Ramos (cell line): ENCODE results near the gene UBXN1.

Experiments used
- in situ Hi-C: fragments of 300-500 bp; cut with MboI; formaldehyde crosslinking; loops from one replicate; pipeline ENCODE4 v1.14.3; 2022; ENCODE audit warnings: low sequenced_read_pairs; ENCODE audit not compliant: unreplicated experiment

Gene UBXN1, protein sequence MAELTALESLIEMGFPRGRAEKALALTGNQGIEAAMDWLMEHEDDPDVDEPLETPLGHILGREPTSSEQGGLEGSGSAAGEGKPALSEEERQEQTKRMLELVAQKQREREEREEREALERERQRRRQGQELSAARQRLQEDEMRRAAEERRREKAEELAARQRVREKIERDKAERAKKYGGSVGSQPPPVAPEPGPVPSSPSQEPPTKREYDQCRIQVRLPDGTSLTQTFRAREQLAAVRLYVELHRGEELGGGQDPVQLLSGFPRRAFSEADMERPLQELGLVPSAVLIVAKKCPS

DNA sequence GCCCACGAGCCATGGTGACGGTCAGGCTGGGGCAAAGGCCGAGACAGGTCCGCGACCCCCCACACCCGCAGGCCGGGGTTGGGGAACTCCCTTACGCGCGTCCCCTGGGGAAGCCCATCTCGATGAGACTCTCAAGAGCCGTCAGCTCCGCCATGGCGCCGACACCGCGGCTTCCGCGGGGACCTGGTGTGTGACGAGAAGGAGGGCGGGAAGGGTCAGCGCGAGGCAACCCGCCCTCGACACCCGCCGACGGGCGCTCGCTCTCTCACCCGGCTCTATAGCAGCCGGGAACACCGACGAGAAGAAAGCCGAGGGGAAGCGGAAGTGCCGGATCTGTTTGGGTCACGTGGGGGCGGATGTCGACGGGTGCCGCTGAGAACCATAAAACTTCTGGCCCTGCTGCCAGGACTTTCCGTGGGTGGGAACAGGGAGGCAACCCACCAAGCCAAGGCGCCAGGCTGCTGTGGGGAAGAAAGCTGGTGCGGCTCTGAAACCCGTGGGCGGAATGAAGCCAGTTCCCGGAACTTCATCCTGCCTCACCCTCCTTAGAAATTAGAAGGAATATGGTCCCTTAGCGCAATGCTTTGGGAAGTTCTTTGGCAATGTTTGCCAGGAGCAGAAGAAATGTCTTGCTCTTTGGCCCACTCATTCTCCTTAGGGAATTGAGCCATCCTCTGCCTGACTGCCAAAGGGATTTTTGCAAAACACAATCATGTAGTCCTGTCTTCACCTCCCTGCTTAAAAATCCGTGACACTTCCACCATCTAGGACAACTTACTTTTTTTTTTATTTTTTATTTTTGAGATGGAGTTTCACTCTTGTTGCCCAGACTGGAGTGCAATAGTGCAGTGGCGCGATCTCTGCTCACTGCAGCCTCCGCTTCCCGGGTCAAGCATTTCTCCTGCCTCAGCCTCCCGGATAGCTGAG is at the start of gene UBXN1:
Gene UBXN1 (minus strand): TSS at position 304 of the 927 bp plus-strand sequence. CDS start 150 bp downstream, at position 154.
- in situ Hi-C loops, result no loop called here

DNA sequence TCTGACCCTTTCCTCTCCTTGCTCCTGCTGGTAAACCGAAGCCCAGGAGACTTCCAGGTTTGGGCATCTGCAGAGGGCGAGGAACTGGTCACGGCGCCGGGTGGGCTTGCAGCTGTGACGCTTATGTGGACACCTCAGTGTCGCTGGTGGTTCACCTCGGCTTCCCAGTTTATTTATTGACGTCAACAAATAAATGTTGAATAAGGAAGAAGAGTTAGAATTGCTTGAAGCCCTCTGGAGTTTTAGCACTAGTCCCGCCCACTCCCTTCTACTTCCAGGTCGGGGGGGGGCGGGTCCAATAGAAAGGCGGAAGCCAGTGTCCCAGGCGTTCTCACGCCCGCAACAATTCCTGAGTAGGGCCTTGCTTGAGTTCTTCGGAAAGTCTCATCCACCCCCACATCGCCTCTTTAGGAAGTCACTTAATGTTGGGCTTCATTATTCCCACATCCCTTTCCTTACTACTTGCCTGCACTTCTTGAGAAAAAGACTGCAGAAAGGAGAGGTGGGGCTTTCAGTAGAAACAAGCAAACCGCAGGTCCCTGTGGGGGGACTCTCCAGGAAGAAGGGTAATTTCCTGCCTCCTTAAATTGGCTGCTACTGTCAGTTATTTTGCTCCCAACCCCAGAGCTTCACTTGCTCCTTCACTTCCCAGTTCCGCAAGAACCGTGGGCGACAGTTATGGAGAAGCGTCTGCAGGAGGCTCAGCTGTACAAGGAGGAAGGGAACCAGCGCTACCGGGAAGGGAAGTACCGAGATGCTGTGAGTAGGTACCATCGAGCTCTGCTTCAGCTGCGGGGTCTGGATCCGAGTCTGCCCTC is 49.5 kb upstream of the UBXN1 start, which contains the start of gene TTC9C:
Gene TTC9C (plus strand): TSS at position 316 of the 818 bp plus-strand sequence. CDS start 363 bp downstream, at position 679.
- in situ Hi-C loops, result no loop called here

DNA sequence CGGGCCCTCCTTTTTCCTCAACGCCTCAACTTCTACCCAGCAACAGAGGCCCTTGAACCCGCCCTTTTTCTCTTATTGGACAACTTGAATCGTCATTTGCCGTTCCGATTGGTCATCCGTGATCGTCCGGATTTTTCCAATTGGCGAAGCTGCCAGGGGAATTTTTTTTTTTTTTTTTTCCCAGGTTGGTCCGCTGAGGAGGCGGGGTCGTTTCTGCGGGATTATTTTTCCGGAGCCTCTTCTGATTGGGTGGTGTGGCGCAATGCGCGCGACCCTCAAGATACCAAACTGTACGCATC is 48.9 kb upstream of the UBXN1 start:
- in situ Hi-C loops, result no loop called here

DNA sequence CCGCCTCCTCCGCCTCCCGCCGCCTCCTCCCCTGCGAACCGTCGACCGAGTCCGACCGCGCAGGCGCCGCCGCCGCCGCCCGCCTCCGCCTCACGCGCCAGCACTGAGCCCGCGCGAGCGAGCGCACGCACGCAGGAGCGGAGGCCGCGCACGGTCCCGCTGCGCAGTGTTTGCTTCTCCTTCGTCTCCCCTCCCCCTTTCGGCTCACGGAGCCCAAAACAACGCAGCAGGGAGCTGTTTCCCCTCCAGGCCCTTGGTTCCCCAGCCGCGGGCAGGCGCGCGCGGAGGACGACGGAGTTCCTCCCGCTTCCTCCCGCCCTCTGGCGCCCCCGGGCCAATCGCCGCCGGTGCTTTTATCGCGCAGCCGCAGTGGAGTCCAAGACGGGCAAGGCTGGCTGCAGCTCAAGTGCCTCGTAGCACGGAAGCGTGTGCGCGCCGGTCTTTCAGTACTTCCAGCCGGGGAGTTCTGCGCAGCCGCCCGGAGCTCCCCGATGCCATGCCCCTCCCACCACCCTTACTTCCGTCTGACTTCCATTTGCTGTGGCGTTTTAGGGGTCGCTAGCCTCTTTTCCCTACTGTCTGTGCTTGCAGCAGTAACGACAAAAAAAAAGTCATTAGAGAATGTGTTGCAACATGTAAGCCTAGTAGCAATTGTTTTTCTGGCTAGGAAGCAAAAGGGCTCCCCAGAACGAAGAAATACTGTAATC is 48.4 kb upstream of the UBXN1 start, which contains the start of gene HNRNPUL2:
Gene HNRNPUL2 (minus strand): TSS at position 293 of the 707 bp plus-strand sequence. CDS start 301 bp downstream, outside the sequence.
- in situ Hi-C loops, result no loop called here

DNA sequence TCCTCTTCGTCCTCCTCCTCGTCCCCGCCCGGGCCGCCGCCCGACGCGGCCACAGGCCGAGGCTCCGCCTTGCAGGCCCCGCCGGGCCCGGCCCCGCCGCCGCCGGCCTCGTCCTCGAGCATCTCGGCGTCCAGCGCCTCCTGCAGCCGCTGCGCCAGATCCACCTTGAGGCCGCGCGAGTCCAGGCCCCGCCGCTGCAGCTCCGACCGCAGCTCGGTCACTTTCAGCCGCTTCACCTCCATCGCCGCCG is 48.0 kb upstream of the UBXN1 start:
- in situ Hi-C loops, result no loop called here

DNA sequence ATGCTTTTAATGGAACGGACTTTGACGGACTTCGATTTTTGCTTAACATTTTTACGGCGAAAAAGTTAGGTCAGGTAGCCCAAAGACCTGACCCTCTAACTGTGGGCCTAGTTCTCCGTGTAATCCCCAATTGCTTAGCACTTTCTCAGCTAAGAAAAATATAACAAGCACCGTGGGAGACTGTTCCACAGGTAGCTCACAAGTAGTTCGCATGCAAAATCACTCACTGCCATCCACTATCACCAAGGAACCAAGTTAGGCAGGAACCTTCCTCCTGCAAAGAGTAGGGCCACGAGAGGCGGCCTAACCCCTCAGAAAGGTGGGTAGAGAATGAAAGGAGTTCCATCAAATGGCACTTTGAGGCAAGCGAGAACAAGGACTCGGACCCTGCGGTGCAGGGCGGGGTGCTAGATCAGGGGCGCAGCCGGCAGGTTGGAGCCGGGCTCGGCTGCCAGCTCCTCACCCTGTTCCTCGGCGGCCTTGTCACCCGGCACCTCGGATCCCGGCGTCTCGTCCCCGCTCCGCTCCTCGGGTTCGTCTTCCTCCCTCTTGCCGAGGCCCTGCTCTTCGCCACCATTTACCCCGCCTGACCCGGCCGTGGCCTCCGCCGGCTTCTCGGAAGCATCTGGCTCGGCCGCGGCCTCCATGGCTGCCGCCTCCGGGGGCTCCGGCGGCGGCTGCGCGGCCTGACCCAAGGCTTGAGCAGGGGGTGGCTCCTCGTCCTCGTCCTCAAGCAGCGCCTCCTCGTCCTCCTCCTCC is 47.5 kb upstream of the UBXN1 start:
- in situ Hi-C loops, result no loop called here

DNA sequence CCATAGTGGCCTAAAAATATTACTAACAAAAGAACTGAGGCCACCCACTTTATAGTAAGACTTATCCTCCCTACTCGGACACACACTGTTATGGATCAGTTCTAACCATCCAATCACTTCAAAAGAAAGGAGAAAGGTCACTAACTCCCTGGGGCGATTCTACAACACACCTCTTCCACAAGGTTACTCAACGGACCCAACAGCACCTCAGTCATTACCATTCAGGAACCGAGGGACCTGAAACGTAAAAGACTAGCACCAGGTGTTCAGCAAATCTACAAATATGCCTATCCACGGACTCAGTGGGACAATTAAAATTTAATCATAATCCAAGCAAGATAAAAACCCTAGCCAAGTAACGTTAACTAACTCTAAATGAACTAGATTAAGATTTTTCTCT is 46.8 kb upstream of the UBXN1 start:
- in situ Hi-C loops, result no loop called here

DNA sequence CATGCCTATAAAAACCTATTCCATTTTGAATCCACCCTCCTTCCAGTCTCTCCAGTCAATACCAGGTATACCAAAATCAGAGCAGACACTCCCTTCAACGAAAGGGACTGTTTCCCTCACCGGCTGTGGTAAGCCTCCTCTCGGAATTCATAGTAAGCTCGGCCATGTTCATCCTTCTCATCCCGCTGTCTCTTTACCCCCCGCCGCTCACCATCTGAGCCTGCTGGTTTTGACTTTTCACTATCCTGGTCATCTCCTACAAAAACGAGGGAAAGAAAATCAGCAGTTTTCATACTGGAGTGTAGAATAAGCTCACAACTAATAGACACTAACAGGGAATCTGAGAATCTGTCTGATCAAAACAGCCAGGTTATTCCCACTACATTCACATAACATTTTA is 45.3 kb upstream of the UBXN1 start:
- in situ Hi-C loops, result no loop called here

DNA sequence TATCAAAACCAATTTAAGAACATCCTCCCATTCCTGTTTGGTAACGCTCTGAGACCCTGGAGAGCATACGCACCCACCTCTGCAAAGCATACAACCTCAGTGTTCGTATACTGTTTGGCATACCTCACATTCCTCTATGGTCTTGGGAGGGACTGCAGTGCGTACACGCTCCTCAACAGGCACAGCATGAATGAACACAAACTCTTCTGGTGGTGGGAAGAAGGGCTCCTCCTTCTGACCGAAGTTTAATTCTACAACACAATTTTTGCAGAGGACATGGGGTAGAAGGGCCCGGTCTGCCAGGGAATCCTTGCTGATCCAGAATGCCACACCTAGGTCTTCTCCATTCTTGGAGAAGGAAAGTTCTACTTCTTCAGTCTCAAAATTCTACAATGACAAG is 43.1 kb upstream of the UBXN1 start:
- in situ Hi-C loops, result no loop called here

DNA sequence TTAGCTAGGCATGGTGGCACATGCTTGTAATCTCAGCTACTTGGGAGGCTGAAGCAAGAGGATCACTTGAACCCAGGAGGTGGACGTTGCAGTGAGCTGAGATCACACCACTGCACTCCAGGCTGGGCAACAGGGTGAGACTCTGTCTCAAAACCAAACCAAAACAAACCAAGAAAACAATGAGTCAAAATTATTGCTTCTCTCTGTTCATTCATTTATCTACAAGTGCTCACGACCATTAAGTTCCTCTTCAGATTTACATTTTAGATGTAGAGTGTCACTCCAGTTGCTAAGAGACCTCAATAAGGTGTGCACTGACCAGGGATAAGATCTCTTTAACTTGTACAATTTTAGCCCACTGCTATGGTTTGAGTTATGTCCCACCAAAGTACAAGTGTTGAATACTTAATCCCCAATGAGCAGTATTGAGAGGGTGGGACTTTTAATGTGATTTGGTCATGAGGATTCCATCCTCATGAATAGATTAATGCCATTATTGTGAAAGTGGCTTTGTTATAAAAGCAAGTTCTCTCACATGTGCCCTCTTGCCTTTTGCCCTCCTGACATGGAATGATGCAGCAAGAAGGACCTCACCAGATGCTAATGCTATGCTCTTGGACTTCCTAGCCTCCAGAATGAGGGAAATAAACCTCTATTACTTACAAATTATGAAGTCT is 40.6 kb upstream of the UBXN1 start:
- in situ Hi-C loops, result no loop called here

DNA sequence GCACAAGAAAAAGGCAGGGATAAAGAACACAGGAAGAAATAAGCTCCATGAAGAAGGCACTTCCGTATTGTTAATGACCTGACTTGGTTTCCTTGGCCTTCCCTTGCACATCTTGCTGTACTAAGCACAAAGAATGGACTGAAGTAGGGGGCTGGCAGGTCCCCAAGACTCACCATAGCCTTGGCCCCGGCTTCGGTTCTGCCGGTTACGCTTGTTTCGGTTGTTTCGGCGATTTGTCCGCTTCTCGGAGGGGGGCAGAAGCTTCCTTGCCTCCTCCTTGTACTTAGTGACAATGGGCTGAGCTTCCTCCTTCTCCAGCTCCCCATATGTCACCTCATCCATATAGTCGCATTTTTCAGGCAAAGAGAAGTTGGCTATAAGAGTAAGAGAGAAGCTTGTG is 37.9 kb upstream of the UBXN1 start:
- in situ Hi-C loops, result no loop called here

DNA sequence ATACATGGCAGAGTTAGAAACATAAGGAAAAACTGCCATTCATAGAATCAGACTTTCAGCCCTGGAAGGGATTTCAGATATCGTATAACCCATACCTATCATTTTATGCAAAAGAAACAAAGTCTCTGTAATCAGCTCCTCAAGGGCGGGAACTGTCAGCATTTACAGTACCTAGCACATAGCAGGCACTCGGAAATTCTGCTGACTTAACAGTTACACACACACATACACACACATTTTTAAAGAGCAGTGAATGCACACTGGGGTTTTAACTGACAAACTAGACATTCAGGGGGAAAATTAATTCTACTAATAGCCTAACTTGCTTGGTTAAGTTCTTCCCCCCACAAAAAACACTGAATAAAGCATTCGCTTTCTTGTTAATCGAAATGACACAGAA is 37.3 kb upstream of the UBXN1 start:
- in situ Hi-C loops, result no loop called here

DNA sequence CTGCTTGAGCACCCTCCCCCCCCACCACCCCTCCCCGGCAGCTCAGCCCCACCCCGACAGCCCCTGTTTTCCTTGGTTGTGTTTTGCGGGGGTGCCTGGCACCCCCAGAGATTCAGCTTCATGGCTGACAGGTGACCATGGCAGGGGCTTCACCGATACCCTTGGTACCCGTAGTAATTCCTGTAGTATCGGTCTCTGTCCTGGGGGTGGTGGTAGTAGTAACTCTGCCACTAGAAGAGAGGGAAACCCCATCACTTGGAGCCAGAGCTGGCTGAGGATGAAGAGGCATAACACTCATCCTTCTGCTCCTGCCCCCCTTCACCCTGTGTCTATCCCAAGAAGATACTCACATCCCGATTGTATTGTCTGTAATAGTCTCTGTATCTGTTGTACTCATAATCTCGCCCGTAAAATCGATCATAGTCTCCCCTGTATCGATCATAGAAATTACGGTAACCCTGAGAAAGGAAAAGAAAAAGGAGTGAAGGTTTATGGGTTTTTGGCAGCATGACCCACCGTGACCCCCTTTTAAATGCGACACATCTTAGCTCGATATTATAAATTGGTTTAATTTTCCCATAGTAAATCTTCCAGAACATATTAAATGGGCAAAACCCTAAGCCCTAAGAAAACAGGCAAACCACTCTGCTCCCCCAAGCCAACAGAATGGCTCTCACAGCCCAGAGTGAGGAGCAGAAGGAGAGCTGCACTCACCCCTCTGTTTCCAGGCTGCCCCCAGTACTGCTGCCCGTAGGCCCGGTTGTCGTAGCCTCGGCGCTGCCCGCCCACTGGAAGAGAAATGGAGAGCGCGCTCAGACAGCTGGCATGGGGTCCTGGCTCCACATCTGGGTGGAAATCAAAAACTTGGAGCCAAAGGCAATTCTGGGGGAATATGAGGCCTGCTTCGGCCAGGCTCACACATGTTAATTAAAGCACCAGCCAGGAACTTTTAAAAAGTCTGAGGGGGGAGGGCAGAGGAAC is 36.6 kb upstream of the UBXN1 start:
- in situ Hi-C loops, result no loop called here

DNA sequence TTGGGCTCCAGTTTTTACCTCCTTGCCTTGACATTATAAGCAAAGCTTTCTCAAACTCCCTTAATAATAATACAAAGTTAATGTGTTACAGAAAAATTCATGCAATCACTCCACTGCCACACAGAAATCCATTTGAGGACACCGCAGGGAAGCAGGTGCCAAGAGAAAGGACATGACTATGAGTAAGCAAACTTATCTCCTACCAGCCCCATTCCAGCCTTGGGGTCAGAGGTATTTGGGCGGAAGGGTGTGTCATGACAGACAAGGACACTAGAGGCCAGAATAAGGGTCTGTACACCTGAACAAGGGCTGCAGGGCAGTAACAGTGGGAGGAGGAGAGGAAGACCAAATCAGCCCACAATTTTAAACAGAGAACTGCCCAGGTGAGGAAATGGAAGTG is 34.5 kb upstream of the UBXN1 start:
- in situ Hi-C loops, result no loop called here

DNA sequence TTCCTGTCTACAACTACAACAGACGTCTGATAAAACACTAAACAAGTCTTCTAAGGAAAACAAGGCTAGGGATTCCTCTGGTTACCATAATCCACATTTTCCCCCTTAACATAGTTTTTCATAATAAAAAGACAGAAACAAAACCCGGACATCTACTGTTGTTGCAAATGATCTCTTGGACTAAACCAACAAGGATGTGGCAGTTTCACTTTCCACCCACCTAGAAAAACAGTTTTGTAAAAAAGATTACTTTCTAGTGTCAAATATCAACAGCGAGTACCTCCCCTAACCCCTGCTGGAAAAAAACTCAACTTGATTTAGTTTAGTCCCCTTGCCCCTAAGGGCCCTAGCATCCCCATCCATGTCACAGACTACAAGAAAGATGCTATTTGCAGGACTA is 34.0 kb upstream of the UBXN1 start:
- in situ Hi-C loops, result no loop called here

DNA sequence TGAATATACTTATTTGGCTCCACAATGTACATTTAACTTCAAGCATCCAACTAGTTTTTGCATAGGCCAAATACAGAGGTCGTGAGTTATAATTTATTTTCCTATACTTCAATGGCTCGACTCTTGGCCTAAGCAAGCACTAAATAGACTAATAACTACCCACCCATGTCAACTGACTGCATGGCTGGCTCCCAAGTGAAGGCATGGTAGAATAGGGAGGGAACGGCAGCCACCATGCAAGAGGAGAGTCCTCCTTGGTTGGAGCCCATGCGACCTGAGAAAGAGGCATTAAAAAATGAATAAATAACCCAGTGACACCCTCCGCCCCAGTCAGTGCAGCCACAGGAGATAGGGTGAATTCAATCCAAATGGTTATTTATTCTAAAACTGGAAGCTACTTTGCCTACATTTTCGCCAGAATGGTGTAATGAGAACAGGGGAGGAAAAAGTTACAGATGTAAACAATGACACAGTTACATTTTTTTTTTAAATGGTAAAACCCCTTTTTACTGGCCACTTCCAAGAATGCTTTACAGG is 33.5 kb upstream of the UBXN1 start:
- in situ Hi-C loops, result no loop called here

DNA sequence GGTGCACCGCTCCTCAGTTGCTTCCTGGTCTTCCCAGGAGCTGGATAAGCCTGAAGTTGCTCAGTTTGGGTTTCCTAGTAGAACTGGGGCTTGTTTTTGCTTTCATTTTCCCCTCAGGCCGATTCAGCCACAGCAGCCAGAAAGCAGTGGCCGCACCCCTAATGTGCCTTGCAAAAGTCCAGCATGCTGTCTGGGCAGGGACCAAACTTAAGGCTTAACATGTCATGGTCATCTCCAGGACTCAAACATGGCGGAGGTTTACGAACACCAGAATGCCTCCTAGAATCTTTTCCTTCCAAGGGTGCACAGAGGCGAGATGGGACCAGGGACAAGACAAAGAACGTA is 31.1 kb upstream of the UBXN1 start:
- in situ Hi-C loops, result no loop called here
